ENCODE measurements around the gene GABRB1.

GABRB1 gene

GRCh38 chr4:47381172-47381571 is 349.8 kb downstream of the GABRB1 start:
- Histone ChIP-seq H3F3A (ENCODE audit: insufficient read depth, low read length) (no peaks in the 10 kb centered on the region), H3K9me3 (ENCODE audit: low read length) (no peaks in the 10 kb centered on the region), H3K79me2 (ENCODE audit: insufficient read depth, low read length) (no peaks in the 10 kb centered on the region), H3K9ac (ENCODE audit: low read length) (no peak overlapping the region), H3K9me2 (ENCODE audit: low read depth, low read length) (no peaks in the 10 kb centered on the region), H3K4me1 (ENCODE audit: insufficient read depth, low read length, severe bottlenecking) (no peaks in the 10 kb centered on the region), H4K20me1 (ENCODE audit: insufficient read depth, low read length) (no peaks in the 10 kb centered on the region), H3K27me3 (ENCODE audit: insufficient read depth, low read length) (no peaks in the 10 kb centered on the region), H3K36me3 (ENCODE audit: insufficient read depth, low read length) (no peaks in the 10 kb centered on the region), H3K27ac (ENCODE audit: low read depth, low read length, poor library complexity, severe bottlenecking) (no peak overlapping the region), H2AFZ (ENCODE audit: low read length) (no peak overlapping the region), H3K4me2 (ENCODE audit: low read length) (no peak overlapping the region), H3K4me3 (ENCODE audit: low read depth, low read length, poor library complexity, severe bottlenecking) (no peak overlapping the region)
- no peak for TF ChIP-seq EZH2 (IDR thresholded peaks at IDR 0.05; ENCODE audit: borderline replicate concordance, low read length)
- TF ChIP-seq, protein P1, sequence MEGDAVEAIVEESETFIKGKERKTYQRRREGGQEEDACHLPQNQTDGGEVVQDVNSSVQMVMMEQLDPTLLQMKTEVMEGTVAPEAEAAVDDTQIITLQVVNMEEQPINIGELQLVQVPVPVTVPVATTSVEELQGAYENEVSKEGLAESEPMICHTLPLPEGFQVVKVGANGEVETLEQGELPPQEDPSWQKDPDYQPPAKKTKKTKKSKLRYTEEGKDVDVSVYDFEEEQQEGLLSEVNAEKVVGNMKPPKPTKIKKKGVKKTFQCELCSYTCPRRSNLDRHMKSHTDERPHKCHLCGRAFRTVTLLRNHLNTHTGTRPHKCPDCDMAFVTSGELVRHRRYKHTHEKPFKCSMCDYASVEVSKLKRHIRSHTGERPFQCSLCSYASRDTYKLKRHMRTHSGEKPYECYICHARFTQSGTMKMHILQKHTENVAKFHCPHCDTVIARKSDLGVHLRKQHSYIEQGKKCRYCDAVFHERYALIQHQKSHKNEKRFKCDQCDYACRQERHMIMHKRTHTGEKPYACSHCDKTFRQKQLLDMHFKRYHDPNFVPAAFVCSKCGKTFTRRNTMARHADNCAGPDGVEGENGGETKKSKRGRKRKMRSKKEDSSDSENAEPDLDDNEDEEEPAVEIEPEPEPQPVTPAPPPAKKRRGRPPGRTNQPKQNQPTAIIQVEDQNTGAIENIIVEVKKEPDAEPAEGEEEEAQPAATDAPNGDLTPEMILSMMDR (IDR thresholded peaks at IDR 0.05; ENCODE audit: low read length) = no peak

- Histone ChIP-seq H3K9me2 (ENCODE audit: low read depth, low read length) (no peaks in the 10 kb centered on the region), H3K4me1 (ENCODE audit: insufficient read depth, low read length, severe bottlenecking) (no peaks in the 10 kb centered on the region), H3K4me2 (ENCODE audit: low read length) (no peak overlapping the region), H2AFZ (ENCODE audit: low read length) (no peak overlapping the region), H3K9ac (ENCODE audit: low read length) (no peak overlapping the region), H3K27ac (ENCODE audit: low read depth, low read length, poor library complexity, severe bottlenecking) (no peak overlapping the region), H3K27me3 (ENCODE audit: insufficient read depth, low read length) (no peaks in the 10 kb centered on the region), H3K4me3 (ENCODE audit: low read depth, low read length, poor library complexity, severe bottlenecking) (no peak overlapping the region), H3K9me3 (ENCODE audit: low read length) (no peaks in the 10 kb centered on the region), H3K79me2 (ENCODE audit: insufficient read depth, low read length) (no peaks in the 10 kb centered on the region), H3K36me3 (ENCODE audit: insufficient read depth, low read length) (no peaks in the 10 kb centered on the region), H4K20me1 (ENCODE audit: insufficient read depth, low read length) (no peaks in the 10 kb centered on the region), H3F3A (ENCODE audit: insufficient read depth, low read length) (no peaks in the 10 kb centered on the region)
- no peak for TF ChIP-seq EZH2 (IDR thresholded peaks at IDR 0.05; ENCODE audit: borderline replicate concordance, low read length)
- TF ChIP-seq, protein P1 (IDR thresholded peaks at IDR 0.05; ENCODE audit: low read length) = no peak
Measured at GRCh38 chr4:47382846-47383360, 351.5 kb downstream of the GABRB1 start.

DNA sequence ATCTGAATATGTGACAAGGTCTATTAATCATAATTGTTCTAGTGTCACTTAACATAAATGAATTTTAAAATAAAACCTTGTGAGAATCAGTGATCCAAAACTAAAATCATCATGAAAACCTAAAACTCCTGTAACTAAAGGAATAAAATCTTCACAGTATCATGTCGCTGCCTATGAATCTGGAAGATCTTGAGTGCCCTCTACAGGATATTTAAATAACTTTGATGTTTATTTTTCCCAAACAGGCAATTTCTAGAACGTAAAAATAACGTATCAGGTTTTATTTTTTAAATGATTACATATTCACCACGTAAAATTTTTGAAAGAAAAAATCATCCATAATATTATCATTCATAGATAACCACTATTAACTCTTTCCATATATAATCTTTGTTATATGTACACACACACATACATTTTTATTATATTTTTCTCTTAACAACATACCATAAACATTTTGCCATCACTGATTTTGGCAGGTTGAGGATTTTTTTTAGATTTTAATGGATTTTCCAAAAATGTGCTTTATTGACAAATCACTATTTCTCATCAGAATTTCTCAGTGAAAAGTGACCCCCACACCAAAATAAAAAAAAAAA is 352.6 kb downstream of the GABRB1 start:
- Histone ChIP-seq H3K9ac (ENCODE audit: low read length) (no peak overlapping the region), H3K4me1 (ENCODE audit: insufficient read depth, low read length, severe bottlenecking) (no peaks in the 10 kb centered on the region), H3K36me3 (ENCODE audit: insufficient read depth, low read length) (no peaks in the 10 kb centered on the region), H3K27ac (ENCODE audit: low read depth, low read length, poor library complexity, severe bottlenecking) (no peak overlapping the region), H3K9me2 (ENCODE audit: low read depth, low read length) (no peaks in the 10 kb centered on the region), H3K4me2 (ENCODE audit: low read length) (no peak overlapping the region), H4K20me1 (ENCODE audit: insufficient read depth, low read length) (no peaks in the 10 kb centered on the region), H3K27me3 (ENCODE audit: insufficient read depth, low read length) (no peaks in the 10 kb centered on the region), H3F3A (ENCODE audit: insufficient read depth, low read length) (no peaks in the 10 kb centered on the region), H2AFZ (ENCODE audit: low read length) (no peak overlapping the region), H3K4me3 (ENCODE audit: low read depth, low read length, poor library complexity, severe bottlenecking) (no peak overlapping the region), H3K79me2 (ENCODE audit: insufficient read depth, low read length) (no peaks in the 10 kb centered on the region), H3K9me3 (ENCODE audit: low read length) (no peaks in the 10 kb centered on the region)
- TF ChIP-seq EZH2 (IDR thresholded peaks at IDR 0.05; ENCODE audit: borderline replicate concordance, low read length) = no peak
- TF ChIP-seq, protein P1 (IDR thresholded peaks at IDR 0.05; ENCODE audit: low read length) = peak; percentile 56
